ENCODE results near the gene USH2A.
"Not testable (repeated sequence)": the region's sequence is repeated elsewhere in the genome, so short reads cannot be mapped to it uniquely, and the experiment has no call there.

USH2A gene

GRCh38 chr1:216390956-216391355 lies 32.3 kb downstream of the USH2A start:
- no peak for DNase-seq

- no peak for DNase-seq
Measured at GRCh38 chr1:216389774-216390173, 33.5 kb downstream of the USH2A start.

GRCh38 chr1:216388558-216388957 lies 34.7 kb downstream of the USH2A start:
- DNase-seq: no peak

- DNase-seq: no peak
Measured at GRCh38 chr1:216387782-216388181, 35.5 kb downstream of the USH2A start.

- no peak for DNase-seq
Measured at GRCh38 chr1:216379441-216379840, 43.8 kb downstream of the USH2A start.

- DNase-seq: no peak
Measured at GRCh38 chr1:216368249-216368648, 55.0 kb downstream of the USH2A start.

GRCh38 chr1:216366979-216367378 lies 56.3 kb downstream of the USH2A start:
- DNase-seq: no peak

GRCh38 chr1:216356945-216357344 lies 66.3 kb downstream of the USH2A start:
- DNase-seq: no peak

GRCh38 chr1:216350186-216350585 lies 73.1 kb downstream of the USH2A start:
- DNase-seq: no peak

- no peak for DNase-seq
Measured at GRCh38 chr1:216346526-216346925, 76.7 kb downstream of the USH2A start.

- DNase-seq: not testable (repeated sequence)
Measured at GRCh38 chr1:216340542-216340941, 82.7 kb downstream of the USH2A start.

- DNase-seq: no peak
Measured at GRCh38 chr1:216332462-216332861, 90.8 kb downstream of the USH2A start.

- DNase-seq: no peak
Measured at GRCh38 chr1:216332003-216332402, 91.2 kb downstream of the USH2A start.

- no peak for DNase-seq
Measured at GRCh38 chr1:216331211-216331610, 92.0 kb downstream of the USH2A start.

- no peak for DNase-seq
Measured at GRCh38 chr1:216330262-216330661, 93.0 kb downstream of the USH2A start.

GRCh38 chr1:216325946-216326345 lies 97.3 kb downstream of the USH2A start:
- no peak for DNase-seq

- no peak for DNase-seq
Measured at GRCh38 chr1:216325336-216325735, 97.9 kb downstream of the USH2A start.

GRCh38 chr1:216323344-216323743 lies 99.9 kb downstream of the USH2A start:
- no peak for DNase-seq

GRCh38 chr1:216314379-216315095 lies 108.7 kb downstream of the USH2A start:
- no peak for DNase-seq

GRCh38 chr1:216310776-216311175 lies 112.5 kb downstream of the USH2A start:
- peak; percentile 87 for DNase-seq

GRCh38 chr1:216306830-216307229 lies 116.4 kb downstream of the USH2A start:
- DNase-seq: no peak

GRCh38 chr1:216303690-216304089 lies 119.6 kb downstream of the USH2A start:
- DNase-seq: no peak

GRCh38 chr1:216293683-216294082 lies 129.6 kb downstream of the USH2A start:
- DNase-seq: no peak

- DNase-seq: no peak
Measured at GRCh38 chr1:216290074-216290473, 133.2 kb downstream of the USH2A start.

GRCh38 chr1:216285052-216285451 lies 138.2 kb downstream of the USH2A start:
- DNase-seq: no peak
